ENCODE results near the gene ATAD3A.

Gene ATAD3A

GRCh38 chr1:1539310-1540089 lies 27.5 kb downstream of the ATAD3A start:
- no peak for TF ChIP-seq CTCF (IDR thresholded peaks at IDR 0.05; ENCODE audit: low read depth, low read length)
- H3K4me3 ChIP-seq (replicated peaks in 1 of 2; ENCODE audit: low read depth in 2 of 2, low read length in 2 of 2): peak overlapping the region; percentile 54 to 55
- peak; percentile 32 to 53 for DNase-seq (ENCODE audit: low read depth in 2 of 2)

- TF ChIP-seq CTCF (IDR thresholded peaks at IDR 0.05; ENCODE audit: low read depth, low read length): no peak
- peak within 1 kb of the TSS; percentile 54 to 55 for H3K4me3 ChIP-seq (replicated peaks in 1 of 2; ENCODE audit: low read depth in 2 of 2, low read length in 2 of 2)
- peak; percentile 74 to 87 for DNase-seq (ENCODE audit: low read depth in 2 of 2)
Measured at GRCh38 chr1:1540090-1540817, 28.3 kb downstream of the ATAD3A start, which contains the start of gene TMEM240. TMEM240 (minus strand) TSS chr1:1540624; CDS start chr1:1540346, 278 bp downstream.

- TF ChIP-seq CTCF (IDR thresholded peaks at IDR 0.05; ENCODE audit: low read depth, low read length): no peak
- peak overlapping the region; percentile 36 to 45 for H3K4me3 ChIP-seq (replicated peaks in 1 of 2; ENCODE audit: low read depth in 2 of 2, low read length in 2 of 2)
- DNase-seq (ENCODE audit: low read depth in 2 of 2): no peak
Measured at GRCh38 chr1:1540818-1541628, 29.1 kb downstream of the ATAD3A start.

- no peak for DNase-seq (ENCODE audit: low read depth in 2 of 2)
- no peak for TF ChIP-seq CTCF (IDR thresholded peaks at IDR 0.05; ENCODE audit: low read depth, low read length)
- no peak overlapping the region for H3K4me3 ChIP-seq (replicated peaks in 1 of 2; ENCODE audit: low read depth in 2 of 2, low read length in 2 of 2)
Measured at GRCh38 chr1:1541956-1542765, 30.2 kb downstream of the ATAD3A start.

GRCh38 chr1:1542766-1543705 lies 31.1 kb downstream of the ATAD3A start:
- TF ChIP-seq CTCF (IDR thresholded peaks at IDR 0.05; ENCODE audit: low read depth, low read length): no peak
- H3K4me3 ChIP-seq (replicated peaks in 1 of 2; ENCODE audit: low read depth in 2 of 2, low read length in 2 of 2): no peak overlapping the region
- no peak for DNase-seq (ENCODE audit: low read depth in 2 of 2)

All from cardiac fibroblast (primary cell).